Measurements from ENCODE around the gene MRPL42.
"Not testable (repeated sequence)": the region's sequence is repeated elsewhere in the genome, so short reads cannot be mapped to it uniquely, and the experiment has no call there.

GRCh38 chr12:93432031-93432430 is 35.3 kb upstream of the MRPL42 start:
- not testable (repeated sequence) for TF ChIP-seq CTCF, POLR2A (IDR thresholded peaks at IDR 0.05)

Data from heart left ventricle (tissue), 13 donors.